Activated naive CD4-positive, alpha-beta T cell treated with anti-CD3 and anti-CD28 coated beads for 36 hours (primary cell): ENCODE measurements around the gene CTDSP1. TPM values are rescaled to one million over a fixed set of nuclear protein-coding genes. Genes with fewer than 3 reads are reported as not detected.

Experiments used
- CTCF ChIA-PET: fragments of 350-600 bp; sonication (Branson Sonifier 250); formaldehyde crosslinking; loops from one replicate; lab custom pipeline; 2021; ENCODE audit warnings: antibody characterized with exemption; lab: Charles Lee
- DNase-seq: peaks from one replicate; pipeline ENCODE4 v3.0.0-alpha.2; 2020
- H3K27ac Mint-ChIP-seq: one replicate; pipeline ENCODE4 v1.8.0; 2021; ENCODE audit warnings: mild to moderate bottlenecking, mixed read lengths
- H3K27me3 Mint-ChIP-seq: one replicate; pipeline ENCODE4 v1.8.0; 2021; ENCODE audit warnings: low read depth, mixed read lengths
- H3K36me3 Mint-ChIP-seq: one replicate; pipeline ENCODE4 v1.8.0; 2021; ENCODE audit warnings: low read depth, mixed read lengths
- H3K4me1 Mint-ChIP-seq: one replicate; pipeline ENCODE4 v1.8.0; 2021; ENCODE audit warnings: low read depth, mixed read lengths
- H3K4me3 Mint-ChIP-seq: one replicate; pipeline ENCODE4 v1.8.0; 2021; ENCODE audit warnings: mild to moderate bottlenecking, moderate library complexity, mixed read lengths
- H3K9me3 Mint-ChIP-seq: one replicate; pipeline ENCODE4 v1.8.0; 2021; ENCODE audit warnings: mixed read lengths
- intact Hi-C: fragments of 100-400 bp; cut with micrococcal nuclease; formaldehyde crosslinking; loops from one replicate; pipeline ENCODE4 v1.15.1; 2023
- total RNA-seq, 2 experiments: library from RNA; stranded (reverse); gene quantifications; one replicate each; pipeline ENCODE4 v1.2.3, GENCODE V29; 2021

The CTDSP1 gene
- total RNA-seq, 2 experiments from 2014 or later: 26.1 to 26.2 TPM

GRCh38 chr2:218395826-218396687 is 3.6 kb upstream of the CTDSP1 start:
- Mint-ChIP-seq H3K36me3 (no peaks in the 10 kb centered on the region), H3K27me3 (peaks cover 11% of the 10 kb centered on the region), H3K4me1 (peaks cover 25% of the 10 kb centered on the region), H3K4me3 (peak overlapping the region; percentile 88), H3K27ac (peak overlapping the region; percentile 92), H3K9me3 (no peaks in the 10 kb centered on the region)
- CTCF ChIA-PET: interaction anchor here (0.6 to 2.1 kb wide), 10 partner anchors 26 to 276 kb away, joined by 3 to 9 read pairs (median 4); partner anchors contain the start of genes CATIP and TMBIM1
- DNase-seq: peak; percentile 95
- intact Hi-C loops: loop anchor here (1.0 to 10.0 kb wide), 13 partner anchors 10 to 859 kb away; partner anchors contain the start of genes AAMP, CNOT9, PNKD and TMBIM1

GRCh38 chr2:218396688-218397462 is 2.8 kb upstream of the CTDSP1 start:
- CTCF ChIA-PET: interaction anchor here (0.6 to 2.1 kb wide), 12 partner anchors 29 to 275 kb away, joined by 3 to 9 read pairs (median 4); partner anchors contain the start of genes CATIP and TMBIM1
- peaks cover 31% of the 10 kb centered on the region for H3K4me1 Mint-ChIP-seq

GRCh38 chr2:218397463-218397819 is 2.2 kb upstream of the CTDSP1 start:
- H3K9me3 Mint-ChIP-seq: no peaks in the 10 kb centered on the region
- intact Hi-C loops: loop anchor here (2.0 to 10.0 kb wide), 5 partner anchors 31 to 857 kb away; partner anchors contain the start of genes TUBA4A and TUBA4B
- H3K36me3 Mint-ChIP-seq: no peaks in the 10 kb centered on the region
- no peak for DNase-seq
- H3K27me3 Mint-ChIP-seq: peaks cover 11% of the 10 kb centered on the region
- H3K4me3 Mint-ChIP-seq: peak overlapping the region; percentile 88
- CTCF ChIA-PET: interaction anchor here (0.9 to 2.1 kb wide), 6 partner anchors 30 to 251 kb away, joined by 3 to 9 read pairs (median 5); partner anchors contain the start of gene TMBIM1
- peak overlapping the region; percentile 59 for H3K27ac Mint-ChIP-seq
- peaks cover 31% of the 10 kb centered on the region for H3K4me1 Mint-ChIP-seq

More at GRCh38 chr2:218396688-218397462, 2.8 kb upstream of the CTDSP1 start:
- intact Hi-C loops: loop anchor here (1.0 to 10.0 kb wide), 13 partner anchors 9 to 858 kb away; partner anchors contain the start of genes AAMP, CNOT9, PNKD and TMBIM1
- peak overlapping the region; percentile 92 for H3K27ac Mint-ChIP-seq
- peaks cover 11% of the 10 kb centered on the region for H3K27me3 Mint-ChIP-seq
- no peaks in the 10 kb centered on the region for H3K9me3 Mint-ChIP-seq
- peak overlapping the region; percentile 88 for H3K4me3 Mint-ChIP-seq
- H3K36me3 Mint-ChIP-seq: no peaks in the 10 kb centered on the region
- peak; percentile 74 for DNase-seq

- intact Hi-C loops: loop anchor here (2.0 to 10.0 kb wide), 6 partner anchors 31 to 857 kb away; partner anchors contain the start of genes TTLL4, TUBA4A and TUBA4B
Measured at GRCh38 chr2:218397820-218398436, 1.7 kb upstream of the CTDSP1 start.

GRCh38 chr2:218398437-218399390 is 954 bp upstream of the CTDSP1 start:
- Mint-ChIP-seq H3K4me3 (peak overlapping the region; percentile 88), H3K4me1 (peaks cover 33% of the 10 kb centered on the region), H3K27me3 (peaks cover 11% of the 10 kb centered on the region), H3K9me3 (no peaks in the 10 kb centered on the region), H3K27ac (peak overlapping the region; percentile 73), H3K36me3 (no peaks in the 10 kb centered on the region)
- peak; percentile 63 for DNase-seq
- CTCF ChIA-PET: no interaction called here
- intact Hi-C loops: loop anchor here (2.0 to 10.0 kb wide), 4 partner anchors 81 to 856 kb away; partner anchors contain the start of genes TTLL4, TUBA4A and TUBA4B

More at GRCh38 chr2:218397820-218398436, 1.7 kb upstream of the CTDSP1 start:
- Mint-ChIP-seq H3K36me3 (no peaks in the 10 kb centered on the region), H3K27me3 (peaks cover 11% of the 10 kb centered on the region), H3K9me3 (no peaks in the 10 kb centered on the region), H3K4me1 (peaks cover 31% of the 10 kb centered on the region), H3K27ac (peak overlapping the region; percentile 59), H3K4me3 (peak overlapping the region; percentile 88)
- peak; percentile 30 for DNase-seq
- CTCF ChIA-PET: interaction anchor here (1.2 to 2.1 kb wide), 3 partner anchors 96 to 111 kb away, joined by 6 to 9 read pairs (median 7); partner anchors contain the start of gene TMBIM1

- DNase-seq: peak; percentile 32
- Mint-ChIP-seq H3K4me1 (peaks cover 41% of the 10 kb centered on the region), H3K9me3 (no peaks in the 10 kb centered on the region), H3K36me3 (peaks cover 1% of the 10 kb centered on the region), H3K27ac (peak overlapping the region; percentile 73), H3K27me3 (peaks cover 11% of the 10 kb centered on the region), H3K4me3 (peak overlapping the region; percentile 89)
- intact Hi-C loops: loop anchor here (10.0 kb wide), 1 partner anchor 774 kb away; the partner anchor contains the start of genes CNPPD1, RETREG2 and SLC23A3
- CTCF ChIA-PET: no interaction called here
Measured at GRCh38 chr2:218400167-218400929, 680 bp downstream of the CTDSP1 start.

GRCh38 chr2:218400930-218401881 is 1.5 kb downstream of the CTDSP1 start:
- H3K27me3 Mint-ChIP-seq: peaks cover 11% of the 10 kb centered on the region
- H3K4me3 Mint-ChIP-seq: peak overlapping the region; percentile 89
- peaks cover 1% of the 10 kb centered on the region for H3K36me3 Mint-ChIP-seq
- intact Hi-C loops: loop anchor here (10.0 kb wide), 1 partner anchor 774 kb away; the partner anchor contains the start of genes CNPPD1, RETREG2 and SLC23A3
- CTCF ChIA-PET: interaction anchor here (1.4 kb wide), 1 partner anchor 99 kb away, joined by 5 read pairs; no protein-coding TSS in a partner anchor
- DNase-seq: no peak
- H3K9me3 Mint-ChIP-seq: no peaks in the 10 kb centered on the region
- H3K27ac Mint-ChIP-seq: no peak overlapping the region
- H3K4me1 Mint-ChIP-seq: peaks cover 45% of the 10 kb centered on the region

GRCh38 chr2:218401890-218402289 is 2.2 kb downstream of the CTDSP1 start:
- peaks cover 8% of the 10 kb centered on the region for H3K27me3 Mint-ChIP-seq
- no peak for DNase-seq
- intact Hi-C loops: loop anchor here (10.0 kb wide), 1 partner anchor 773 kb away; the partner anchor contains the start of genes CNPPD1, RETREG2 and SLC23A3
- H3K9me3 Mint-ChIP-seq: no peaks in the 10 kb centered on the region
- CTCF ChIA-PET: interaction anchor here (1.4 kb wide), 1 partner anchor 100 kb away, joined by 5 read pairs; no protein-coding TSS in a partner anchor
- peaks cover 1% of the 10 kb centered on the region for H3K36me3 Mint-ChIP-seq
- H3K4me1 Mint-ChIP-seq: peaks cover 44% of the 10 kb centered on the region
- no peak overlapping the region for H3K4me3 Mint-ChIP-seq
- no peak overlapping the region for H3K27ac Mint-ChIP-seq

GRCh38 chr2:218402491-218402901 is 2.8 kb downstream of the CTDSP1 start:
- Mint-ChIP-seq H3K27ac (no peak overlapping the region), H3K36me3 (peaks cover 1% of the 10 kb centered on the region), H3K4me1 (peaks cover 43% of the 10 kb centered on the region), H3K27me3 (peaks cover 5% of the 10 kb centered on the region), H3K9me3 (no peaks in the 10 kb centered on the region), H3K4me3 (no peak overlapping the region)
- intact Hi-C loops: loop anchor here (10.0 kb wide), 1 partner anchor 772 kb away; the partner anchor contains the start of genes CNPPD1, RETREG2 and SLC23A3
- no peak for DNase-seq
- CTCF ChIA-PET: interaction anchor here (0.6 kb wide), 1 partner anchor 187 kb away, joined by 5 read pairs; no protein-coding TSS in a partner anchor
